Endothelial cell of umbilical vein (primary cell): Measurements from ENCODE around the gene VCL. TPM values are rescaled to one million over a fixed set of nuclear protein-coding genes. Genes with fewer than 3 reads are reported as not detected.

Source experiments
- BruUV-seq: library from RNA; stranded (reverse); fragments of 400-500 nt; replicated peaks from 2 replicates; lab custom pipeline; 2021; lab: Mats Ljungman, UMichigan
- CTCF ChIA-PET: fragments of 300-600, 350-600 bp; sonication (Branson Sonifier 250); formaldehyde crosslinking; loops from one replicate; lab custom pipeline; 2021; ENCODE audit warnings: antibody characterized with exemption, inconsistent platforms; lab: Charles Lee
- POLR2A ChIA-PET: fragments of 300-600, 350-600 bp; sonication (Branson Sonifier 250); formaldehyde crosslinking; loops from one replicate; lab custom pipeline; 2021; ENCODE audit warnings: antibody characterized with exemption, inconsistent platforms; lab: Charles Lee
- DNase-seq: peaks from one replicate; pipeline ENCODE4 v3.0.0-alpha.2; 2011; ENCODE audit warnings: low read depth, low spot score
- FAIRE-seq: peaks from 2 replicates; lab custom pipeline; 2011; peaks lifted over from hg19 to GRCh38; lab: Jason Lieb, UNC
- H2AFZ ChIP-seq: 2 replicates; pipeline ENCODE4 v1.6.0; 2012; ENCODE audit warnings: low read depth, low read length, control low read depth, inconsistent platforms
- H3K27ac ChIP-seq: 2 replicates; pipeline ENCODE4 v1.5.1; 2011; ENCODE audit warnings: low read depth, mild to moderate bottlenecking, control low read depth, low read length, moderate library complexity; ENCODE audit not compliant: insufficient read depth
- H3K27me3 ChIP-seq, 2 experiments: 2 replicates each; pipeline versions ENCODE4 v1.6.0 to v1.6.1; 2011; ENCODE audit warnings: low read length in 2 of 2, mixed read lengths in 1 of 2; ENCODE audit not compliant: control insufficient read depth in 2 of 2, insufficient read depth in 2 of 2
- H3K36me3 ChIP-seq, 2 experiments: 2 replicates in 1 of 2; 3 replicates in 1 of 2; pipeline ENCODE4 v1.5.1; 2011; ENCODE audit warnings: low read length in 2 of 2, mild to moderate bottlenecking in 1 of 2, moderate library complexity in 1 of 2; ENCODE audit not compliant: control insufficient read depth in 2 of 2, insufficient read depth in 2 of 2; ENCODE audit errors: extremely low read depth in 1 of 2
- H3K4me1 ChIP-seq: 3 replicates; pipeline ENCODE4 v1.5.1; 2011; ENCODE audit warnings: mild to moderate bottlenecking, low read length; ENCODE audit not compliant: control insufficient read depth, insufficient read depth; ENCODE audit errors: extremely low read depth
- H3K4me2 ChIP-seq: 2 replicates; pipeline ENCODE4 v1.6.1; 2011; ENCODE audit warnings: low read length, control low read depth, mixed read lengths; ENCODE audit not compliant: insufficient read depth
- H3K4me3 ChIP-seq, 3 experiments: fragments of 200-600 bp in 1 of 3; sonication (generic), shearing (Covaris generic) in 1 of 3; replicated peaks in 1 of 3; 2 replicates each; pipeline ENCODE4 v1.5.1; 2011 to 2016; ENCODE audit warnings: control low read depth in 3 of 3, low read length in 3 of 3, mild to moderate bottlenecking in 2 of 3, inconsistent platforms in 1 of 3, low read depth in 1 of 3, moderate library complexity in 1 of 3; ENCODE audit not compliant: insufficient read depth in 1 of 3
- H3K79me2 ChIP-seq: 2 replicates; pipeline ENCODE4 v1.6.0; 2012; ENCODE audit warnings: low read length, inconsistent platforms; ENCODE audit not compliant: control insufficient read depth, insufficient read depth
- H3K9ac ChIP-seq: replicated peaks from 2 replicates; pipeline ENCODE3; 2011; ENCODE audit warnings: low read length, control low read depth; ENCODE audit not compliant: insufficient read depth; ENCODE audit errors: extremely low read depth
- H3K9me1 ChIP-seq: replicated peaks from 3 replicates; pipeline ENCODE4 v1.6.0; 2011; ENCODE audit warnings: mild to moderate bottlenecking, low read length; ENCODE audit not compliant: control insufficient read depth, insufficient read depth; ENCODE audit errors: extremely low read depth
- H3K9me3 ChIP-seq: replicated peaks from 2 replicates; pipeline ENCODE4 v1.5.1; 2012; ENCODE audit warnings: low read length, inconsistent platforms; ENCODE audit not compliant: control insufficient read depth, insufficient read depth
- H4K20me1 ChIP-seq: replicated peaks from 2 replicates; pipeline ENCODE3; 2011; ENCODE audit warnings: mild to moderate bottlenecking, low read length; ENCODE audit not compliant: control insufficient read depth, insufficient read depth; ENCODE audit errors: extremely low read depth
- EZH2 ChIP-seq: IDR thresholded peaks from 2 replicates; pipeline ENCODE4 v1.6.1; 2012; ENCODE audit warnings: borderline replicate concordance, low read depth, mild to moderate bottlenecking, moderate library complexity, low read length, inconsistent platforms; ENCODE audit not compliant: severe bottlenecking
- FOS ChIP-seq: IDR thresholded peaks from 2 replicates; pipeline ENCODE4 v1.6.1; 2011; ENCODE audit warnings: mild to moderate bottlenecking, low read length, moderate library complexity, borderline replicate concordance; ENCODE audit not compliant: insufficient read depth
- GATA2 ChIP-seq: IDR thresholded peaks from 2 replicates; pipeline ENCODE4 v1.7.0; 2011; ENCODE audit warnings: low read depth, mild to moderate bottlenecking, moderate library complexity, mixed read lengths, low read length; ENCODE audit not compliant: insufficient read length, insufficient read depth
- JUN ChIP-seq: IDR thresholded peaks from 2 replicates; pipeline ENCODE4 v1.6.1; 2011; ENCODE audit warnings: borderline replicate concordance, low read depth; ENCODE audit not compliant: insufficient read length, insufficient read depth
- MYC ChIP-seq: IDR thresholded peaks from one replicate; pipeline ENCODE4 v1.6.1; 2011; ENCODE audit warnings: mild to moderate bottlenecking, low read depth, low read length
- POLR2A ChIP-seq: IDR thresholded peaks from 2 replicates; pipeline ENCODE4 v1.6.1; 2012; ENCODE audit warnings: low read depth, mild to moderate bottlenecking, control low read depth, low read length
- POLR2AphosphoS5 ChIP-seq: IDR thresholded peaks from 2 replicates; pipeline ENCODE4 v1.6.1; 2012; ENCODE audit warnings: low read depth, mild to moderate bottlenecking, control low read depth, low read length, moderate library complexity; ENCODE audit not compliant: insufficient read depth
- dilution Hi-C: fragments of 300-500 bp; cut with MboI; formaldehyde crosslinking; loops from one replicate; pipeline ENCODE4 v1.15.0; 2019; ENCODE audit warnings: low sequenced_read_pairs; ENCODE audit not compliant: extremely low pct_ligation_motif_present
- intact Hi-C: fragments of 100-400 bp; cut with micrococcal nuclease; formaldehyde crosslinking; loops from one replicate; pipeline ENCODE4 v1.10.0; 2022
- polyA plus RNA-seq, 4 experiments: library from polyadenylated mRNA; depleted of rRNA in 3 of 4; stranded (reverse) in 3 of 4; unstranded in 1 of 4; fragments of >200 nt; gene quantifications; 2 replicates each; pipeline versions ENCODE4 v1.2.1 to v1.2.3, GENCODE V29; 2011 to 2012; ENCODE audit warnings: missing spikeins in 1 of 4
- total RNA-seq: library from RNA; stranded (reverse); gene quantifications from 2 replicates; pipeline ENCODE4 v1.2.3, GENCODE V29; 2021
- TF ChIP-seq, protein P1 (sequence below): IDR thresholded peaks from 2 replicates; pipeline ENCODE4 v1.6.1; 2011; ENCODE audit not compliant: insufficient read depth, insufficient read length
- TF ChIP-seq, protein P2 (sequence below), 2 donors: IDR thresholded peaks; 1 replicate in 1 of 2; 2 replicates in 1 of 2; pipeline ENCODE4 v1.5.1; 2011; ENCODE audit warnings: low read length in 2 of 2, mild to moderate bottlenecking in 2 of 2, moderate library complexity in 2 of 2, control low read depth in 1 of 2, inconsistent platforms in 1 of 2, low read depth in 1 of 2; ENCODE audit not compliant: insufficient read depth in 1 of 2; ENCODE audit errors: extremely low read depth in 1 of 2

The VCL gene
- total and polyA plus RNA-seq, 2 donors (not counting 3 experiments of a cell fraction or from before 2014, with no cell fraction given): 95.4 to 231 TPM

DNA sequence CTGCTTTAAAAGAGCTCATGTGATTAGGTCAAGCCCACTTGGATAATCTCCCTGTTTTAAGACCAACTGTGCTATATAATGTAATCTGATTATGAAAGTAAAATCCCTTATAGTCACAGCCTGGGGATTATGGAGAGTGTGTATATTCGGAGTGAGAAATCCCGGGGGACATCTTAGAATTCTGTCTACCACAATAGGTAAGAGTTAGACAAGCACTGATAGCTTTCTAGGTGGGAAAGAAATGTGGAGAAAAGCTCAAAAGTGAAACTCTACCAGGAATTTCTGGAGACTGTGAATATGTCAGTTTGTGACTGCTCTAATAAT is 2.9 kb upstream of the VCL start:
- DNase-seq: no peak
- Histone ChIP-seq H2AFZ (no peak overlapping the region), H3K79me2 (peaks cover 21% of the 10 kb centered on the region), H3K4me1 (peaks cover 13% of the 10 kb centered on the region), H4K20me1 (no peaks in the 10 kb centered on the region), H3K4me2 (no peak overlapping the region), H3K9me1 (no peaks in the 10 kb centered on the region), H3K36me3 (no peaks in the 10 kb centered on the region), H3K4me3 (no peak overlapping the region), H3K9ac (no peak overlapping the region), H3K27ac (no peak overlapping the region), H3K9me3 (no peaks in the 10 kb centered on the region), H3K27me3 (no peaks in the 10 kb centered on the region)
- intact Hi-C loops: loop anchor here (5.0 kb wide), 1 partner anchor 38 kb away; no protein-coding TSS in a partner anchor
- no peak for FAIRE-seq
- dilution Hi-C loops: no loop called here
- BruUV-seq: no TSS peak
- TF ChIP-seq POLR2A (no peak), MYC (no peak), EZH2 (no peak), POLR2AphosphoS5 (no peak), GATA2 (no peak), JUN (no peak), FOS (no peak)
- TF ChIP-seq, protein P1, sequence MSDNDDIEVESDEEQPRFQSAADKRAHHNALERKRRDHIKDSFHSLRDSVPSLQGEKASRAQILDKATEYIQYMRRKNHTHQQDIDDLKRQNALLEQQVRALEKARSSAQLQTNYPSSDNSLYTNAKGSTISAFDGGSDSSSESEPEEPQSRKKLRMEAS: no peak
- TF ChIP-seq, protein P2, sequence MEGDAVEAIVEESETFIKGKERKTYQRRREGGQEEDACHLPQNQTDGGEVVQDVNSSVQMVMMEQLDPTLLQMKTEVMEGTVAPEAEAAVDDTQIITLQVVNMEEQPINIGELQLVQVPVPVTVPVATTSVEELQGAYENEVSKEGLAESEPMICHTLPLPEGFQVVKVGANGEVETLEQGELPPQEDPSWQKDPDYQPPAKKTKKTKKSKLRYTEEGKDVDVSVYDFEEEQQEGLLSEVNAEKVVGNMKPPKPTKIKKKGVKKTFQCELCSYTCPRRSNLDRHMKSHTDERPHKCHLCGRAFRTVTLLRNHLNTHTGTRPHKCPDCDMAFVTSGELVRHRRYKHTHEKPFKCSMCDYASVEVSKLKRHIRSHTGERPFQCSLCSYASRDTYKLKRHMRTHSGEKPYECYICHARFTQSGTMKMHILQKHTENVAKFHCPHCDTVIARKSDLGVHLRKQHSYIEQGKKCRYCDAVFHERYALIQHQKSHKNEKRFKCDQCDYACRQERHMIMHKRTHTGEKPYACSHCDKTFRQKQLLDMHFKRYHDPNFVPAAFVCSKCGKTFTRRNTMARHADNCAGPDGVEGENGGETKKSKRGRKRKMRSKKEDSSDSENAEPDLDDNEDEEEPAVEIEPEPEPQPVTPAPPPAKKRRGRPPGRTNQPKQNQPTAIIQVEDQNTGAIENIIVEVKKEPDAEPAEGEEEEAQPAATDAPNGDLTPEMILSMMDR (IDR thresholded peaks at IDR 0.05; ENCODE audit: extremely low read depth in 1 of 2, insufficient read depth in 1 of 2, low read depth in 1 of 2, low read length in 2 of 2): no peak
- ChIA-PET POLR2A (no interaction called here), CTCF (interaction anchor here (0.9 to 4.1 kb wide), 7 partner anchors 11 to 104 kb away, joined by 3 to 27 read pairs (median 4); no protein-coding TSS in a partner anchor)
